HCT116 (cell line): Measurements from ENCODE around the gene CSPG4.

ENCODE experiments used
- POLR2A ChIP-seq: IDR thresholded peaks from 2 replicates; pipeline ENCODE4 v1.7.0; 2011; ENCODE audit warnings: borderline replicate concordance; ENCODE audit not compliant: insufficient read depth, insufficient read length; ENCODE audit errors: extremely low read depth
- SIN3A ChIP-seq: IDR thresholded peaks from 2 replicates; pipeline ENCODE4 v1.6.1; 2012; ENCODE audit warnings: low read depth
- TF ChIP-seq, protein P1 (sequence below): IDR thresholded peaks from 2 replicates; pipeline ENCODE4 v1.6.1; 2012
- TF ChIP-seq, protein P2 (sequence below), 3 experiments: fragments of 200-600 bp in 1 of 3; sonication (generic) in 1 of 3; IDR thresholded peaks in 2 of 3; conservative IDR thresholded peaks in 1 of 3; 2 replicates each; pipeline ENCODE4 v1.5.1; 2012 to 2017; ENCODE audit warnings: low read depth in 2 of 3, low read length in 2 of 3, antibody characterized with exemption in 1 of 3, borderline replicate concordance in 1 of 3, control low read depth in 1 of 3, mild to moderate bottlenecking in 1 of 3, mixed read lengths in 1 of 3, mixed run types in 1 of 3, moderate library complexity in 1 of 3; ENCODE audit not compliant: insufficient read depth in 1 of 3

DNA sequence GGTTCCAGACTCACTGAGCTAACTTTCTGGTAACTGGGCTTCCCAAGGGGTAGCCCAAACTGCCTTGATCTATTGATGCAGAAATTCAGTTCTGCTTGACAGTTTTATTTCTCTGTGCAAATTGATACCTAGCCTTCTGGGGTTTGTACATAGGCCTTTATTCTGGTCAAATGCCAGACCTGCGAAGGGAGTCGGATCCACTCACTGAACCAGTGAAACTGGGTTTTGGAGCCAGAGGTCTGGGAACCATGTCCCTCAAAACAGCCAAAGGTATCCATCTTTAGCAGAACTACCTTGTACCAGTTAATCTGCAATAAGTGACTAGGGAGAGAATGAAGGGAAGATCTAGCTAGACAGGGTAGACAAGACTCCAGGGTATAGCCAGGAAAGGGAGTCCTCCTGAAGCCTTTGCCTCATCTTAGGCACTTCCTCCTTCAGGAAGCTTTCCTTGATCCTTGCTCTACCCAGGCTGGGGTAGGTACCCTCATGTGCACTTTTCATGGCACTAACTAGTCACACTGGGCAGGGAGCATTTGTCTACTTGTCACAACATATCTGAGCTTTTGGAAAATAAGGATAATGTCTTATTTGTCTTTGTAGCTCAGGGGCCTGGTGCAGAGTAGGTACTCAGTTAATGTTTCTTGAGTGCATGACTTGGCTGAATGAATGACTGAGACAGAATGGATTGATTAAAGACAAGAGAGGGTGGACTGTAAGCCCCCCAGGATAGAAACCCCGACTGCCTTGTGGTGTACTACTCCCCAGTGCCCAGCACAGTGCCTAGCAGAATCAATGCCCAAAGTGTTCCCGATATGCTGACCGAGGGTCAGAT, 66.3 kb downstream of the CSPG4 start:
- TF ChIP-seq, protein P1, sequence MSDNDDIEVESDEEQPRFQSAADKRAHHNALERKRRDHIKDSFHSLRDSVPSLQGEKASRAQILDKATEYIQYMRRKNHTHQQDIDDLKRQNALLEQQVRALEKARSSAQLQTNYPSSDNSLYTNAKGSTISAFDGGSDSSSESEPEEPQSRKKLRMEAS: no peak
- no peak for TF ChIP-seq POLR2A
- TF ChIP-seq SIN3A: no peak
- TF ChIP-seq, protein P2, sequence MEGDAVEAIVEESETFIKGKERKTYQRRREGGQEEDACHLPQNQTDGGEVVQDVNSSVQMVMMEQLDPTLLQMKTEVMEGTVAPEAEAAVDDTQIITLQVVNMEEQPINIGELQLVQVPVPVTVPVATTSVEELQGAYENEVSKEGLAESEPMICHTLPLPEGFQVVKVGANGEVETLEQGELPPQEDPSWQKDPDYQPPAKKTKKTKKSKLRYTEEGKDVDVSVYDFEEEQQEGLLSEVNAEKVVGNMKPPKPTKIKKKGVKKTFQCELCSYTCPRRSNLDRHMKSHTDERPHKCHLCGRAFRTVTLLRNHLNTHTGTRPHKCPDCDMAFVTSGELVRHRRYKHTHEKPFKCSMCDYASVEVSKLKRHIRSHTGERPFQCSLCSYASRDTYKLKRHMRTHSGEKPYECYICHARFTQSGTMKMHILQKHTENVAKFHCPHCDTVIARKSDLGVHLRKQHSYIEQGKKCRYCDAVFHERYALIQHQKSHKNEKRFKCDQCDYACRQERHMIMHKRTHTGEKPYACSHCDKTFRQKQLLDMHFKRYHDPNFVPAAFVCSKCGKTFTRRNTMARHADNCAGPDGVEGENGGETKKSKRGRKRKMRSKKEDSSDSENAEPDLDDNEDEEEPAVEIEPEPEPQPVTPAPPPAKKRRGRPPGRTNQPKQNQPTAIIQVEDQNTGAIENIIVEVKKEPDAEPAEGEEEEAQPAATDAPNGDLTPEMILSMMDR (IDR thresholded peaks at IDR 0.05 in 2 of 3, conservative IDR thresholded peaks at IDR 0.05 in 1 of 3; ENCODE audit: borderline replicate concordance in 1 of 3, insufficient read depth in 1 of 3, low read depth in 2 of 3, low read length in 2 of 3): no peak
